K562 (cell line): ENCODE data around the gene AHR. TPM values are rescaled to one million over a fixed set of nuclear protein-coding genes. Genes with fewer than 3 reads are reported as not detected.

ENCODE experiments used
- ATAC-seq: fragments of 200-7000 bp; cut with Tn5 transposase; 3 replicates; pipeline ENCODE4 v1.9.1; 2020; ENCODE audit warnings: moderate library complexity
- BruUV-seq: library from RNA; stranded (reverse); fragments of 400-500 nt; replicated peaks from 2 replicates; lab custom pipeline; 2021; lab: Mats Ljungman, UMichigan
- CTCF ChIA-PET: fragments of 300-600 bp; formaldehyde crosslinking; extraction: SDS; loops from one replicate; lab custom pipeline; 2021; ENCODE audit warnings: low intra/inter-chr PET ratio; lab: Yijun Ruan, JAX
- POLR2A ChIA-PET: fragments of 300-600, 350-650 bp; sonication (Branson Sonifier 250); formaldehyde crosslinking; extraction: SDS; loops from one replicate; lab custom pipeline; 2021; ENCODE audit warnings: antibody characterized with exemption, inconsistent platforms; lab: Yijun Ruan, JAX
- DNase-seq, 4 experiments: peaks; one replicate each; pipeline versions ENCODE4 v3.0.0 to v3.0.0-alpha.2; 2011 to 2018; ENCODE audit warnings: low spot score in 3 of 4, mixed read lengths in 3 of 4; ENCODE audit errors: extremely low read depth in 1 of 4
- FAIRE-seq: peaks from 2 replicates; lab custom pipeline; 2011; peaks lifted over from hg19 to GRCh38; lab: Jason Lieb, UNC
- H2AFZ ChIP-seq: 2 replicates; pipeline ENCODE4 v1.6.0; 2011; ENCODE audit warnings: low read depth, low read length, control low read depth, inconsistent platforms
- H3K27ac ChIP-seq: fragments of 200-600 bp; 3 replicates; pipeline ENCODE4 v1.8.0; 2011; ENCODE audit warnings: low read depth, mild to moderate bottlenecking, control low read depth, inconsistent platforms, low read length, moderate library complexity, mixed read lengths; ENCODE audit errors: extremely low read depth
- H3K27me3 ChIP-seq, 2 experiments: fragments of 300-600 bp in 1 of 2; 2 replicates in 1 of 2; 3 replicates in 1 of 2; pipeline versions ENCODE4 v1.6.0 to v1.8.0; 2011; ENCODE audit warnings: inconsistent platforms in 2 of 2, low read length in 2 of 2, mild to moderate bottlenecking in 1 of 2, mixed read lengths in 1 of 2, moderate library complexity in 1 of 2; ENCODE audit not compliant: control insufficient read depth in 2 of 2, insufficient read depth in 2 of 2
- H3K36me3 ChIP-seq: fragments of 300-600 bp; 3 replicates; pipeline ENCODE4 v1.8.0; 2011; ENCODE audit warnings: mild to moderate bottlenecking, low read length, inconsistent platforms; ENCODE audit not compliant: control insufficient read depth, insufficient read depth
- H3K4me1 ChIP-seq, 2 experiments: fragments of 200-600 bp in 1 of 2; replicated peaks in 1 of 2; 2 replicates in 1 of 2; 3 replicates in 1 of 2; pipeline versions ENCODE4 v1.5.1 to v1.8.0; 2011; ENCODE audit warnings: inconsistent platforms in 2 of 2, low read length in 2 of 2, mild to moderate bottlenecking in 1 of 2, mixed read lengths in 1 of 2, moderate library complexity in 1 of 2; ENCODE audit not compliant: control insufficient read depth in 2 of 2, insufficient read depth in 2 of 2
- H3K4me2 ChIP-seq: 2 replicates; pipeline ENCODE4 v1.6.1; 2011; ENCODE audit warnings: low read length, control low read depth, inconsistent platforms, mixed read lengths; ENCODE audit not compliant: insufficient read depth
- H3K4me3 ChIP-seq: fragments of 200-600 bp; sonication (generic), shearing (Covaris generic); 2 replicates; pipeline ENCODE4 v1.5.1; 2016; ENCODE audit warnings: control low read depth, inconsistent platforms
- H3K79me2 ChIP-seq: fragments of 200-600 bp; 3 replicates; pipeline ENCODE4 v1.8.0; 2011; ENCODE audit warnings: low read length, inconsistent platforms; ENCODE audit not compliant: control insufficient read depth, insufficient read depth
- H3K9ac ChIP-seq, 2 experiments: 2 replicates each; pipeline versions ENCODE4 v1.6.0 to v1.6.1; 2011; ENCODE audit warnings: low read depth in 2 of 2, low read length in 2 of 2, control low read depth in 1 of 2, inconsistent platforms in 1 of 2, mild to moderate bottlenecking in 1 of 2, mixed read lengths in 1 of 2; ENCODE audit not compliant: insufficient read depth in 1 of 2
- H3K9me1 ChIP-seq: one replicate; pipeline ENCODE4 v1.6.0; 2011; ENCODE audit warnings: inconsistent platforms, mild to moderate bottlenecking, low read length, moderate library complexity; ENCODE audit not compliant: control insufficient read depth, insufficient read depth
- H3K9me3 ChIP-seq: replicated peaks from 2 replicates; pipeline ENCODE4 v1.5.1; 2011; ENCODE audit warnings: low read depth, low read length, inconsistent platforms; ENCODE audit not compliant: control insufficient read depth, insufficient read depth
- H4K20me1 ChIP-seq: replicated peaks from 2 replicates; pipeline ENCODE4 v1.6.1; 2011; ENCODE audit warnings: low read length, inconsistent platforms, mixed read lengths; ENCODE audit not compliant: control insufficient read depth, insufficient read depth
- CHD4 ChIP-seq: fragments of 200-600 bp; sonication (generic); IDR thresholded peaks from 3 replicates; pipeline ENCODE4 v1.6.1; 2012; ENCODE audit warnings: low read depth, mild to moderate bottlenecking, mixed read lengths, low read length, inconsistent platforms; ENCODE audit not compliant: insufficient read depth, insufficient replicate concordance, poor library complexity, severe bottlenecking
- DPF2 ChIP-seq: fragments of 450-650 bp; IDR thresholded peaks from 2 replicates; pipeline ENCODE4 v1.6.1; 2016
- HEY1 ChIP-seq: fragments of 250-450 bp; sonication (Bioruptor Pico); IDR thresholded peaks from 2 replicates; pipeline ENCODE4 v1.5.0; 2020; ENCODE audit warnings: mild to moderate bottlenecking, moderate library complexity, borderline replicate concordance
- KAT2B ChIP-seq: IDR thresholded peaks from one replicate; pipeline ENCODE4 v1.6.1; 2012; ENCODE audit warnings: low read depth, mild to moderate bottlenecking, control low read depth, inconsistent platforms, low read length, moderate library complexity
- LARP7 ChIP-seq: fragments of 450-650 bp; IDR thresholded peaks from 2 replicates; pipeline ENCODE4 v1.6.1; 2016
- SP2 ChIP-seq: IDR thresholded peaks from 2 replicates; pipeline ENCODE4 v1.6.1; 2011; ENCODE audit warnings: mild to moderate bottlenecking, low read depth, low read length, moderate library complexity; ENCODE audit not compliant: poor library complexity, severe bottlenecking; ENCODE audit errors: extremely low read depth
- ZBTB40 ChIP-seq, 2 experiments: fragments of 450-650 bp in 1 of 2; sonication (generic) in 1 of 2; formaldehyde crosslinking in 1 of 2; IDR thresholded peaks; 2 replicates each; pipeline versions ENCODE4 v1.7.1 to v1.9.0; 2016 to 2022; ENCODE audit warnings: inconsistent platforms in 1 of 2, mild to moderate bottlenecking in 1 of 2, missing genetic modification reagents in 1 of 2
- ZBTB49 ChIP-seq: sonication (generic); formaldehyde crosslinking; IDR thresholded peaks from 2 replicates; pipeline ENCODE4 v1.8.0; 2022; ENCODE audit warnings: missing genetic modification reagents, mild to moderate bottlenecking, borderline replicate concordance
- ZNF133 ChIP-seq: fragments of 250-450 bp; sonication (Bioruptor Pico); IDR thresholded peaks from 2 replicates; pipeline ENCODE4 v1.4.0; 2020; ENCODE audit warnings: mild to moderate bottlenecking
- WGBS: fragments of 100-300 bp; shearing (Covaris generic); methylation state at CpG from one replicate; pipeline ENCODE4 v1.1.6; 2016; ENCODE audit warnings: low coverage, mixed read lengths; ENCODE audit not compliant: insufficient coverage; ENCODE audit errors: missing lambda C conversion rate; 5-methylcytosine and 5-hydroxymethylcytosine counted together
- in situ Hi-C: fragments of 300-500 bp; cut with MboI; formaldehyde crosslinking; loops from 4 replicates; pipeline ENCODE4 v1.15.0; 2018; ENCODE audit warnings: inconsistent platforms, mixed read lengths
- intact Hi-C: fragments of 100-400 bp; cut with micrococcal nuclease; formaldehyde crosslinking; loops from 2 replicates; pipeline ENCODE4 v1.14.2; 2022
- polyA plus RNA-seq, 8 experiments: library from polyadenylated mRNA; depleted of rRNA in 4 of 8; stranded (reverse) in 5 of 8; unstranded in 3 of 8; fragments of >200 nt; fragmentation: Nextera tagmentation in 2 of 8; fragmentation: Illumina TruSeq in 1 of 8; extraction: Ambion mirVana in 2 of 8; extraction: Trizol in 1 of 8; gene quantifications; 2 replicates each; pipeline versions ENCODE4 v1.2.1 to v1.2.3, GENCODE V29; 2011 to 2014; ENCODE audit warnings: inconsistent platforms in 1 of 8, missing spikeins in 1 of 8
- total RNA-seq, 7 experiments: library from RNA; depleted of rRNA in 6 of 7; stranded (reverse); fragments of >200 nt in 6 of 7; fragmentation: Illumina TruSeq in 2 of 7; extraction: Trizol in 2 of 7; gene quantifications; 2 replicates each; pipeline versions ENCODE4 v1.2.1 to v1.2.3, GENCODE V29; 2011 to 2021; ENCODE audit warnings: low replicate concordance in 1 of 7

AHR gene
- total and polyA plus RNA-seq, 9 of the 15 experiments (the other 6 are each of a cell fraction or from before 2014, with no cell fraction given): 0.16 TPM; not detected in 8

- POLR2A ChIA-PET: no interaction called here
- Histone ChIP-seq H3K27ac (no peak overlapping the region), H3K27me3 (no peaks in the 10 kb centered on the region), H3K4me1 (no peaks in the 10 kb centered on the region), H3K9ac (no peak overlapping the region), H3K9me3 (no peaks in the 10 kb centered on the region), H3K9me1 (no peaks in the 10 kb centered on the region), H3K4me2 (no peak overlapping the region), H3K36me3 (no peaks in the 10 kb centered on the region), H3K4me3 (no peak overlapping the region), H3K79me2 (no peaks in the 10 kb centered on the region), H2AFZ (no peak overlapping the region), H4K20me1 (no peaks in the 10 kb centered on the region)
- 4% methylated on average over 4 of the region's 4 CpGs for WGBS
- no peak for FAIRE-seq
- intact Hi-C loops (no loop called here), in situ Hi-C loops (no loop called here)
- DNase-seq: no peak
- CTCF ChIA-PET: no interaction called here
- no peak for ATAC-seq
- no TSS peak for BruUV-seq
- no peak for TF ChIP-seq KAT2B
- no peak for TF ChIP-seq CHD4
- no peak for TF ChIP-seq ZBTB40 (IDR thresholded peaks at IDR 0.05)
- no peak for TF ChIP-seq ZBTB40 (CRISPR knock-in tag; IDR thresholded peaks at IDR 0.05)
- no peak for TF ChIP-seq DPF2
- no peak for TF ChIP-seq ZNF133 (CRISPR knock-in tag)
- no peak for TF ChIP-seq LARP7
- TF ChIP-seq HEY1 (CRISPR knock-in tag): no peak
- no peak for TF ChIP-seq ZBTB49 (CRISPR knock-in tag)
- no peak for TF ChIP-seq SP2
These were observed 41.5 kb downstream of the AHR start for GRCh38 chr7:17339952-17340351.
